Ammon's horn (tissue), 1 donor: ENCODE data around the gene NDUFA6.

Source experiments
- DNase-seq: peaks from one replicate; pipeline ENCODE4 v3.0.0-alpha.2; 2016; ENCODE audit warnings: low spot score

NDUFA6 gene

GRCh38 chr22:42070517-42071422 lies 19.8 kb downstream of the NDUFA6 start, which contains the start of gene NAGA:
NAGA (minus strand) TSS chr22:42070812; CDS start chr22:42070297, 515 bp downstream.
- DNase-seq: peak; percentile 98

- peak; percentile 63 for DNase-seq
These were observed 20.6 kb downstream of the NDUFA6 start for GRCh38 chr22:42069801-42070516.

- no peak for DNase-seq
These were observed 22.3 kb downstream of the NDUFA6 start for GRCh38 chr22:42068291-42068690.

GRCh38 chr22:42067671-42068251 lies 22.8 kb downstream of the NDUFA6 start:
- DNase-seq: no peak

GRCh38 chr22:42066937-42067336 lies 23.6 kb downstream of the NDUFA6 start:
- DNase-seq: no peak

GRCh38 chr22:42066126-42066761 lies 24.3 kb downstream of the NDUFA6 start:
- no peak for DNase-seq

- DNase-seq: no peak
These were observed 25.0 kb downstream of the NDUFA6 start for GRCh38 chr22:42065438-42066125.

GRCh38 chr22:42064629-42065028 lies 25.9 kb downstream of the NDUFA6 start:
- DNase-seq: no peak

GRCh38 chr22:42062506-42063170 lies 27.9 kb downstream of the NDUFA6 start:
- DNase-seq: no peak

- DNase-seq: no peak
These were observed 29.5 kb downstream of the NDUFA6 start for GRCh38 chr22:42061041-42061440.

GRCh38 chr22:42060489-42060888 lies 30.1 kb downstream of the NDUFA6 start:
- DNase-seq: no peak

GRCh38 chr22:42056757-42057511 lies 33.6 kb downstream of the NDUFA6 start:
- no peak for DNase-seq

- no peak for DNase-seq
These were observed 37.8 kb downstream of the NDUFA6 start for GRCh38 chr22:42052765-42053164.

GRCh38 chr22:42050641-42051180 lies 39.9 kb downstream of the NDUFA6 start:
- DNase-seq: no peak

GRCh38 chr22:42041784-42042183 lies 48.8 kb downstream of the NDUFA6 start:
- DNase-seq: no peak

- DNase-seq: no peak
These were observed 51.3 kb downstream of the NDUFA6 start for GRCh38 chr22:42039271-42039670.
